A673 (cell line): ENCODE measurements around the gene DMD. TPM values are rescaled to one million over a fixed set of nuclear protein-coding genes. Genes with fewer than 3 reads are reported as not detected.

ENCODE experiments used
- BruUV-seq: library from RNA; stranded (reverse); fragments of 400-500 nt; replicated peaks from 2 replicates; lab custom pipeline; 2021; lab: Mats Ljungman, UMichigan
- CTCF ChIA-PET: fragments of 300-600 bp; sonication (Branson Sonifier 250); formaldehyde crosslinking; loops from one replicate; lab custom pipeline; 2022; ENCODE audit warnings: antibody characterized with exemption; lab: Charles Lee
- POLR2A ChIA-PET: fragments of 300-600 bp; sonication (Branson Sonifier 250); formaldehyde crosslinking; loops from one replicate; lab custom pipeline; 2022; ENCODE audit warnings: antibody characterized with exemption; ENCODE audit not compliant: low non-redundant PET; lab: Charles Lee
- DNase-seq: peaks from one replicate; pipeline ENCODE4 v3.0.0-alpha.2; 2015; ENCODE audit warnings: low spot score
- H3K27ac ChIP-seq: fragments of 200-600 bp; sonication (generic); 2 replicates; pipeline ENCODE4 v1.5.1; 2016; ENCODE audit warnings: mixed run types, low read depth, mild to moderate bottlenecking, mixed read lengths, antibody characterized with exemption, low read length; ENCODE audit not compliant: poor library complexity, severe bottlenecking
- H3K27me3 ChIP-seq: fragments of 200-600 bp; sonication (generic); replicated peaks from 2 replicates; pipeline ENCODE4 v1.6.1; 2017; ENCODE audit warnings: mixed run types, low read depth, mild to moderate bottlenecking, mixed read lengths, antibody characterized with exemption, low read length; ENCODE audit not compliant: insufficient read depth, poor library complexity
- H3K36me3 ChIP-seq: fragments of 200-600 bp; sonication (generic); 2 replicates; pipeline ENCODE4 v1.6.1; 2016; ENCODE audit warnings: mixed run types, mild to moderate bottlenecking, mixed read lengths, antibody characterized with exemption, low read length; ENCODE audit not compliant: insufficient read depth, poor library complexity, severe bottlenecking
- H3K4me1 ChIP-seq: fragments of 200-600 bp; sonication (generic); 2 replicates; pipeline ENCODE4 v1.6.1; 2017; ENCODE audit warnings: mixed run types, mild to moderate bottlenecking, mixed read lengths, antibody characterized with exemption, low read length; ENCODE audit not compliant: insufficient read depth, poor library complexity, severe bottlenecking
- H3K4me3 ChIP-seq: fragments of 200-600 bp; sonication (generic); 2 replicates; pipeline ENCODE4 v1.5.1; 2016; ENCODE audit warnings: low read depth, mixed run types, mild to moderate bottlenecking, mixed read lengths, low read length; ENCODE audit not compliant: poor library complexity, severe bottlenecking
- H3K9me3 ChIP-seq: fragments of 200-600 bp; sonication (generic); 2 replicates; pipeline ENCODE4 v1.6.1; 2016; ENCODE audit warnings: mixed run types, low read depth, mild to moderate bottlenecking, mixed read lengths, antibody characterized with exemption, low read length; ENCODE audit not compliant: poor library complexity, severe bottlenecking
- EZH2 ChIP-seq: fragments of 200-600 bp; sonication (generic); IDR thresholded peaks from 2 replicates; pipeline ENCODE4 v1.6.1; 2017; ENCODE audit warnings: borderline replicate concordance, low read depth, mild to moderate bottlenecking, mixed read lengths, antibody characterized with exemption, low read length; ENCODE audit not compliant: poor library complexity, severe bottlenecking
- intact Hi-C: fragments of 100-400 bp; cut with micrococcal nuclease; formaldehyde crosslinking; loops from one replicate; pipeline ENCODE4 v1.10.0; 2022; ENCODE audit not compliant: unreplicated experiment
- total RNA-seq: library from RNA; stranded (reverse); gene quantifications from 2 replicates; pipeline ENCODE4 v1.2.3, GENCODE V29; 2021
- TF ChIP-seq, protein P1 (sequence below): fragments of 300-800, 200-600 bp; sonication (generic); conservative IDR thresholded peaks from 2 replicates; pipeline ENCODE4 v1.5.1; 2017; ENCODE audit warnings: low read depth, mild to moderate bottlenecking, antibody characterized with exemption, low read length, moderate library complexity, mixed read lengths

The DMD gene
- total RNA-seq, 1 experiment from 2014 or later = 5.4 TPM

DNA sequence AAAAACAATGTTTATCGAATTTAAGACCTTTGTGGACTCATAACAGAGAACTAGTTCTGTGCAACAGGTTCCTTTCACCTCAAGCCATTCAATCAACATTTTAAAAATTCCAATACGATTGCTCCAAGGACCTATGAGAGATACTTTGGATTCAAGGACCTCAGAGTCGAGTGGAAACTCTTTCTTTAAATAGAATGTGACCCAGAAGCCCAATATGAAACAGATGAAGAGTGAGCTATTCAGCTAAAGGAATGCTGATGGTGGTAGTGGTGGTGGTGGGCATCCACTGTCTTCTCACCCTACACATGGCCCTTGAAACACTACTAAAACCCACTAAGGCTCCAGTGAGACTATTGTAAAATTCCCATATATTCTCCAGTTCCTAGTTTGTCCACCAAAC, 257.2 kb downstream of the DMD start:
- CTCF ChIA-PET = no interaction called here
- BruUV-seq = no TSS peak

DNA sequence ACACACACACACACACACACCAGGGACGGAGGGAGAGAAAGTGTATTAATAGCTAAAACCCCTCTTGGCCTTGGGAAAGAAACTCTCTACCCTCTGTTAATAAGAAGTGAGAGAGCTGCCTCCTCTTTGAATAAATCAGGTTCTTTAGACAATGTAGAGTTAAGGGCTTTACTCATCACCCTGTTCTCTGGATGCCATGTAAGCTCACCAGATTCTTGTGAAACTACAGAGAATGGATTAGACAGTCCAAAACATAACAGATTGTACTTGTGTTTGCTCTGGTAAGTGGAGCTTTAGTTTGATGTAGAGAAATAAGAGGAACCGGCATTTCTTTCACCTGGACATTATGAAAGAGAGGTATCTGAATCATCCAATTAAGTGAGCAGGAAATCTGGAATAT, 263.2 kb downstream of the DMD start:
- DNase-seq = no peak
- no TSS peak for BruUV-seq
- CTCF ChIA-PET = no interaction called here

More for the DNA sequence above, 257.2 kb downstream of the DMD start:
- intact Hi-C loops = no loop called here
- Histone ChIP-seq H3K36me3 (no peaks in the 10 kb centered on the region), H3K27me3 (no peaks in the 10 kb centered on the region), H3K4me3 (no peak overlapping the region), H3K27ac (no peak overlapping the region), H3K9me3 (no peaks in the 10 kb centered on the region), H3K4me1 (no peaks in the 10 kb centered on the region)
- TF ChIP-seq, protein P1, sequence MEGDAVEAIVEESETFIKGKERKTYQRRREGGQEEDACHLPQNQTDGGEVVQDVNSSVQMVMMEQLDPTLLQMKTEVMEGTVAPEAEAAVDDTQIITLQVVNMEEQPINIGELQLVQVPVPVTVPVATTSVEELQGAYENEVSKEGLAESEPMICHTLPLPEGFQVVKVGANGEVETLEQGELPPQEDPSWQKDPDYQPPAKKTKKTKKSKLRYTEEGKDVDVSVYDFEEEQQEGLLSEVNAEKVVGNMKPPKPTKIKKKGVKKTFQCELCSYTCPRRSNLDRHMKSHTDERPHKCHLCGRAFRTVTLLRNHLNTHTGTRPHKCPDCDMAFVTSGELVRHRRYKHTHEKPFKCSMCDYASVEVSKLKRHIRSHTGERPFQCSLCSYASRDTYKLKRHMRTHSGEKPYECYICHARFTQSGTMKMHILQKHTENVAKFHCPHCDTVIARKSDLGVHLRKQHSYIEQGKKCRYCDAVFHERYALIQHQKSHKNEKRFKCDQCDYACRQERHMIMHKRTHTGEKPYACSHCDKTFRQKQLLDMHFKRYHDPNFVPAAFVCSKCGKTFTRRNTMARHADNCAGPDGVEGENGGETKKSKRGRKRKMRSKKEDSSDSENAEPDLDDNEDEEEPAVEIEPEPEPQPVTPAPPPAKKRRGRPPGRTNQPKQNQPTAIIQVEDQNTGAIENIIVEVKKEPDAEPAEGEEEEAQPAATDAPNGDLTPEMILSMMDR = no peak
- no peak for TF ChIP-seq EZH2
- DNase-seq = no peak
- POLR2A ChIA-PET = no interaction called here

DNA sequence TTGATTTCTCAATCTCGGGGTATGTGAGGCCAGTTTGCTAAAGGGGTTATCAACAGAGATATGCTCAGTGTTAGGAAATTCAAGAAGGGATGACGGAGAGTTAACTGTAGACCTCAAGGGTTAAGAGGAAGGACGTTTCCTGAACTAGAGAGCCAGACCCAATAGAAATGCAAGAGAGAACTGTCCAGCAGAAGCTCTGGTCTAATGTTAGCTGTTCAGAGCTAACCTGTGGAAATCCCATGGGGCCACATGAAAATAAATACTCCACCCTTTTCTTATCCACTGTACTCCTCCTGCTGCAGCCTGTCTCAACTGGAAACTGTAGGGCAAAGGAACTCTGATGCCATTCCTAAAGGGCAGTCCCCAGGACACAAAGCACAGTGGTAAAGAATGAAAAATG, 274.3 kb downstream of the DMD start:
- Histone ChIP-seq H3K4me1 (no peaks in the 10 kb centered on the region), H3K4me3 (no peak overlapping the region), H3K27me3 (no peaks in the 10 kb centered on the region), H3K36me3 (no peaks in the 10 kb centered on the region), H3K9me3 (no peaks in the 10 kb centered on the region), H3K27ac (no peak overlapping the region)
- CTCF ChIA-PET = no interaction called here
- POLR2A ChIA-PET = no interaction called here
- no peak for DNase-seq
- no TSS peak for BruUV-seq
- TF ChIP-seq EZH2 = no peak
- TF ChIP-seq, protein P1 = no peak
- intact Hi-C loops = no loop called here

More for the DNA sequence above, 263.2 kb downstream of the DMD start:
- no peaks in the 10 kb centered on the region for H3K9me3 ChIP-seq
- no peak overlapping the region for H3K4me3 ChIP-seq
- H3K4me1 ChIP-seq = no peaks in the 10 kb centered on the region
- H3K27me3 ChIP-seq = no peaks in the 10 kb centered on the region
- POLR2A ChIA-PET = no interaction called here
- intact Hi-C loops = no loop called here
- no peaks in the 10 kb centered on the region for H3K36me3 ChIP-seq
- no peak overlapping the region for H3K27ac ChIP-seq
- TF ChIP-seq EZH2 = no peak
- TF ChIP-seq, protein P1 = no peak
